AG10803 (cell line): ENCODE data around the gene OCA2.

ENCODE experiments used
- DNase-seq: peaks from one replicate; pipeline ENCODE4 v3.0.0; 2010; ENCODE audit warnings: low read depth
- H3K4me3 ChIP-seq: 2 replicates; pipeline ENCODE4 v1.5.1; 2011; ENCODE audit warnings: mild to moderate bottlenecking, low read length, control low read depth
- CTCF ChIP-seq: conservative IDR thresholded peaks from 2 replicates; pipeline ENCODE4 v1.5.1; 2011; ENCODE audit warnings: mild to moderate bottlenecking, low read length, control low read depth, inconsistent platforms

The OCA2 gene

GRCh38 chr15:27835233-27835939 lies 263.7 kb downstream of the OCA2 start:
- no peak for DNase-seq
- no peak overlapping the region for H3K4me3 ChIP-seq
- TF ChIP-seq CTCF = no peak

- H3K4me3 ChIP-seq = no peak overlapping the region
- no peak for DNase-seq
- TF ChIP-seq CTCF = no peak
Measured at GRCh38 chr15:27834684-27835083, 264.4 kb downstream of the OCA2 start.

- no peak for TF ChIP-seq CTCF
Measured at GRCh38 chr15:27833974-27834373, 265.1 kb downstream of the OCA2 start.

GRCh38 chr15:27833178-27833577 lies 265.9 kb downstream of the OCA2 start:
- no peak for TF ChIP-seq CTCF
- H3K4me3 ChIP-seq = no peak overlapping the region
- DNase-seq = no peak

More at GRCh38 chr15:27833974-27834373, 265.1 kb downstream of the OCA2 start:
- H3K4me3 ChIP-seq = no peak overlapping the region
- no peak for DNase-seq

DNA sequence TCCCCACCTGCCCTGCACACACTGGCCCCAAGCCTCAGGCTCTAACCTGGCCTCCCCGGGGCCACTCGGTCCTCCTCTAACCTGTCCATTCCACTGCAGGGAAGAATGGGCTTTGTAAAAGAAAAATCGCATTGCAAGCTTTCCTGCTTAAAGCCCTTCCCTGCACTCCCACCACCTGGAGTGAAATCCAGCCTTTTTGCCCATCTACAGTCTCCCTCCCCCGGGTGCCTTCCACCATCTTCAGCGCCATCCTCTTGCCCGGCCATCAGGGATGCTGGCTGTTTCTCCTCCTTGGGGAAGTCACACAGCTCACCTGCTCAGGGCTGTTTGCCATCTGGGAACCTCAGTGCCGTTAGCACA lies 266.9 kb downstream of the OCA2 start:
- no peak for DNase-seq
- H3K4me3 ChIP-seq = no peak overlapping the region
- TF ChIP-seq CTCF = no peak

DNA sequence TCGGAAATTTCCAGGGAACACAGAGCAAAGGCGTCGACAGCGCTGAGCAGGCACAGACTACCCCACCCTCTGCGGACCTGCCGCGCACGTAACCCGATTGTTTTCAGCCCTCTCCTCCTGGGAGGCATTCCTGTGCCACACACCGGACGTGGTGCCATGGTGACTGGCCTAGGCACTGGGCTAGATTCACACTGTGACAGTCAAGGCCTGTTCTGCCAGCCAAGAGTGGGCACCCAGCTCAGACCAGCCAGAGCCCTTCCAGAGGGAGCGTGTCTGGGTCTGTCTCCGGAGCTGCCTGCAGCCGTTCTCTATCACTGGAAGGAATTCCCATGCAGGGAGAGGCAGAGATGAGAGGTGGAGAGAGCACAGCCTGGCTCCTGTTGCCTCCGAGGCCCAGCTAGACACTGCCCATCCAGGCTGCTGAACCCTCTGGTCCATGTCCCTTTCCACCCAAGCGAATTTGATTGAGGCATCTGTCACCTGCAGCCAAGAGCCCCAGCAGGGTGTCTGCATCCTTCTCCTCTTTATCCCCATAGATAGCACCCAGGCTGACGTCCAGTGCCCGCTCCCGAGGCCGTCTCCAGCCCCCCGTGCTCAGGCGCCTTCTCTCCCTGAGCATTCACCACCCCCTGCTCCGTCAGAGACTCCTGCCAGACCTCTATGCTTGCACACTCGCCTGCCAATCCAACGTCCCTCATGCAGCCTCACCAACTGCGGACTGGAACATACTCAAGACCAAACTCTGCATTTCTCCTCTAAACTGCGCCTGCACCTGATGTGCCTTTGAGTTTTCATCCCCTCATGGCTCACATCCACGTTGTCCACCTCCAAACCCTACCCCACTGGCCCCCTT lies 267.5 kb downstream of the OCA2 start:
- H3K4me3 ChIP-seq = no peak overlapping the region
- no peak for TF ChIP-seq CTCF
- DNase-seq = no peak

- TF ChIP-seq CTCF = no peak
- no peak for DNase-seq
Measured at GRCh38 chr15:27828746-27829145, 270.4 kb downstream of the OCA2 start.

More at GRCh38 chr15:27828746-27829145, 270.4 kb downstream of the OCA2 start:
- no peak overlapping the region for H3K4me3 ChIP-seq
